A204.1 (cell line): ENCODE measurements around the gene TRIM59.
A peak's percentile ranks its signal among the peaks of the same experiment; 100 is the strongest.

ENCODE experiments used
- FAIRE-seq: peaks from 2 replicates; lab custom pipeline; 2012; peaks lifted over from hg19 to GRCh38; lab: Jason Lieb, UNC

TRIM59 gene, protein sequence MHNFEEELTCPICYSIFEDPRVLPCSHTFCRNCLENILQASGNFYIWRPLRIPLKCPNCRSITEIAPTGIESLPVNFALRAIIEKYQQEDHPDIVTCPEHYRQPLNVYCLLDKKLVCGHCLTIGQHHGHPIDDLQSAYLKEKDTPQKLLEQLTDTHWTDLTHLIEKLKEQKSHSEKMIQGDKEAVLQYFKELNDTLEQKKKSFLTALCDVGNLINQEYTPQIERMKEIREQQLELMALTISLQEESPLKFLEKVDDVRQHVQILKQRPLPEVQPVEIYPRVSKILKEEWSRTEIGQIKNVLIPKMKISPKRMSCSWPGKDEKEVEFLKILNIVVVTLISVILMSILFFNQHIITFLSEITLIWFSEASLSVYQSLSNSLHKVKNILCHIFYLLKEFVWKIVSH

DNA sequence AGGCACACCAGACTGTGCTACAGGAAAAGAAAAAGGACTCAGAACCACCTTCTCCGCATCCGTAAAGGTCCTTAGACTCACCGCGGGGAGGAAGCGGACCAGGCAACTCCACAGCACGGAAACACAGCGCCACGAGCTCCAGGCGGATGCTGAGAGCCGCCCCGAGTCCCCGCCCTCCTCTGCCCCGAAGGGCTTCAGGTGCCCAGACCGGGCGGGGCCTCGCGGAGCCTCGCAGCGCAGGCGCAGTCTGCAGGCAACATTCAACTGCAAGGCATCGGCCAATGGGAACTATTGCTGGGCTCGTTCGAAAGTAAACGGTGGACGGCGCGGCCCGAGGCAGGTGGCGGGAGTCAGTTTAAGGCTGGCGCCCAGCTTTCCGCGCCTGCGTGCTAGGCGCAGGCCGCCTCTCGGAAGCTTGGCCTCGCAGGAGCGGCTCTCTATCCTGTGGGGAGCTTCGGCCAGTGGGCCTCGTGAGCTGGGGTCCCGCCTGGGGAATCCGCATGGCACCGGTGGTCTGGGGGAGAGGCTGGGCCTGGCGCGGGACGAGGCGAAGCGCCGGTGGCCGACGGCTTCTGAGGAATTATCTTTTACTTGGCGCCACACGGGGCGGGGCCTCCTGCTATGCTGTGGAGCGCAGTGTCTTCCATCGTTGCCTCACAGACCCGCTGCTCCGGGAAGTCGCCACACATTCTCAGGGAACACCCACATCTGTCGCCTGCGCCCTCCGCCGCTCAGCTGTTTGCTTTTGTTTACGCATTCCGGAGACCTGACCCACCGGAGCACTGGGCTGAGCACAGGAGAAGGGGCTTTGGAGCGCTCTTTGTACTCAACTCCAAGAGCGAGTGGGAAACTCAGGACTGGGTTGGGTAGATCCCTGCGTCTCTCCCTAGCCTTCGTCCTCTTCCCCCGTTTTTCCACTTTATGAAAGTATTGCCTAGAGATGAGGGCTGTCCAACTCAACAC, at the start of gene TRIM59:
Gene TRIM59 (minus strand): TSS at position 151 of the 963 bp plus-strand sequence. CDS start 10,603 bp downstream, outside the sequence.
- FAIRE-seq, result peak; percentile 58

DNA sequence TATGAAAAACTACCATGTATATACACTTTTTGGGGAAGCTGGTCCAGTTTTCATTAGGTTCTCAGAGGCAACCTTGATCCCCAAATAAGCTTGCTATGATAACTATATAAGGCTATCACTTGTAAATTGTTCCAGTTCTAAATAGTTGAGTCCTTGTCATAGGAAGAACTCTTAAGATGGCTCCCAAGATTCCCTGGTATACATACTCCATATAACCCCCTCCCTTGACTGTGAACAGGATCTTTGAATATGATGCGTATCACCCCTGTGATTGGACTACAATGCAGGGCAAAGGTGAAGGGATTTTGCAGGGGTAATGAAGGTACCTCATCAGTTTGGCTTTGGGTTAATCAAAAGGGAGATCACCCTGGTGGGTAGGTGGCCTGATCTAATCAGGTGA, 48.6 kb upstream of the TRIM59 start:
- no peak for FAIRE-seq

- FAIRE-seq, result no peak
Measured at GRCh38 chr3:160490166-160490565, 40.6 kb upstream of the TRIM59 start.

GRCh38 chr3:160486459-160486869, 36.9 kb upstream of the TRIM59 start:
- FAIRE-seq, result peak; percentile 99

DNA sequence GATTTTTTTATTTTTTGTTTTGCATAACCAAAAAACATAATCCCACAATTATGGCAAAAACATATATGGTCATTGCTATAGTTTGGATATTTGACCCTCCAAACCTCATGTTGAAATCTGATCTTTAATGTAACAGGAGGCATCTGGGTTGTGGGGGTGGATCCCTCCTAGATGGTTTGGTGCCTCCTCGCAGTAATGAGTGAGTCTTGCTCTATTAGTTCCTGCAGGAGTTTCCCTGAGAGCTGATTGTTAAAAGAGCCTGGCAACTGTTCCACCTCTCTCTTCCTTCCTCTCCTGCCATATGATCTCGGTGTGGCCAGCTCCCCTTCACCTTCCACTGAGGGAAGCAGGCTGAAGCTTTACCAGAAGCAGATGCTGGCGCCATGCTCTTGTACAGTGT, 33.2 kb upstream of the TRIM59 start:
- no peak for FAIRE-seq

- no peak for FAIRE-seq
Measured at GRCh38 chr3:160481856-160482255, 32.3 kb upstream of the TRIM59 start.

DNA sequence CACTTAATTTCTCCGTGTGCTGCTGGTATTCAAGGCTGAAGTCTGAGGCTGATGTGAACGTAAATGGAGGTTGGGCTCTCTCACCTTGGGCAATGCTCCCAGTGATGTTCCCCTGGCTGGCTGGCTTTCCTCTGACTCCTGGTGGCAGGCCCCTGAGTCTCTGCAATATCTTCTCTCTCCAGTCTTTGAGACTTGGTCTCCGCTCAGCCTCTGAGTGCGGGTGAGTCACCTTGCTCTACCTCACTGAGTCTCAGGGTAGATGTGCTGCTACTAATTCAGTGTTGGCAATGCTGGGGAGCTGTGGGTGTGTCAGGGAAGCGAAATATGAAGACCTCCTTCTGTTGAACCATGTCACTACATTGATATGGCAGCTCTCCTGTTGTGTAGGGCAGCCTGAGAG, 31.3 kb upstream of the TRIM59 start:
- FAIRE-seq, result no peak

DNA sequence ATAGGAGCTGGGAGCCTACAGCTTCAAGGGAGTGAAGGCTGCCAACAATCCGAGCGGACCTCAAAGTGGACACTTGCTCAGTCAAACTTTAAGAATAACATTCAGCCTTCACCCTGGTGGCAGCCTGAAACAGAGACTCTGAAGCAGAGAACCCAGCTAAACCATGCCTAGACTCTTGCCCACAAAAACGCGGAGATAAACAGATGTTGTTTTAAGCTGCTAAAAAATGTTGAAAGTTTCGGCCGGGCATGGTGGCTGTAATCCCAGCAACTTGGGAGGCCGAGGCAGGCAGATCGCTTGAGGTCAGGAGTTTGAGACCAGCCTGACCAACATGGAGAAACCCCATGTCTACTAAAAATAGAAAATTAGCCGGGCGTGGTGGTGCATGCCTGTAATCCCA, 29.8 kb upstream of the TRIM59 start:
- FAIRE-seq, result no peak

DNA sequence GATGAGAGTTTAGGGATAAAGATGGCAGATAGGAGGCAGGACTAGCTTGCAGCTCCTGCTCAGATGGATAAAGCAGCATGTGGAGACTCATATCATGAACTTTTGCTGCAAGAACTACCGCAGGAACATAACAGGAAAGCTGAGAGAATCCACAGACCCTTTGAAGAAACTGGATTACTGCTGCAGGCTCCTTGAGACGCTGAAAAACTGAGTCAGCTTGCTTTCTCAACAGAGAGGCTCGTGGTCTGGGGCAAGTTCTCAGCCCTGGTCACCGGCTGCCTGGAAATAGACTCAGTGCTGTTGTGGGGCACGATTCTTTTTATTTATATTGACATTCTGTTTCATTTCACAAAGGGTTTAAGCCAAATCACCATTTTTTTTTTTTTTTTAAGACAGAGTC, 28.8 kb upstream of the TRIM59 start:
- FAIRE-seq, result no peak

- FAIRE-seq, result no peak
Measured at GRCh38 chr3:160477750-160478149, 28.2 kb upstream of the TRIM59 start.

- no peak for FAIRE-seq
Measured at GRCh38 chr3:160475884-160476283, 26.3 kb upstream of the TRIM59 start.

- FAIRE-seq, result no peak
Measured at GRCh38 chr3:160475153-160475552, 25.6 kb upstream of the TRIM59 start.

GRCh38 chr3:160474416-160474838, 24.8 kb upstream of the TRIM59 start:
- no peak for FAIRE-seq

- FAIRE-seq, result no peak
Measured at GRCh38 chr3:160473978-160474377, 24.4 kb upstream of the TRIM59 start.

- FAIRE-seq, result no peak
Measured at GRCh38 chr3:160473221-160473620, 23.6 kb upstream of the TRIM59 start.

GRCh38 chr3:160472344-160472743, 22.8 kb upstream of the TRIM59 start:
- no peak for FAIRE-seq

GRCh38 chr3:160471892-160472291, 22.3 kb upstream of the TRIM59 start:
- FAIRE-seq, result no peak

- FAIRE-seq, result no peak
Measured at GRCh38 chr3:160470181-160470580, 20.6 kb upstream of the TRIM59 start.

GRCh38 chr3:160464971-160465370, 15.4 kb upstream of the TRIM59 start:
- no peak for FAIRE-seq

- FAIRE-seq, result no peak
Measured at GRCh38 chr3:160464321-160464720, 14.7 kb upstream of the TRIM59 start.

DNA sequence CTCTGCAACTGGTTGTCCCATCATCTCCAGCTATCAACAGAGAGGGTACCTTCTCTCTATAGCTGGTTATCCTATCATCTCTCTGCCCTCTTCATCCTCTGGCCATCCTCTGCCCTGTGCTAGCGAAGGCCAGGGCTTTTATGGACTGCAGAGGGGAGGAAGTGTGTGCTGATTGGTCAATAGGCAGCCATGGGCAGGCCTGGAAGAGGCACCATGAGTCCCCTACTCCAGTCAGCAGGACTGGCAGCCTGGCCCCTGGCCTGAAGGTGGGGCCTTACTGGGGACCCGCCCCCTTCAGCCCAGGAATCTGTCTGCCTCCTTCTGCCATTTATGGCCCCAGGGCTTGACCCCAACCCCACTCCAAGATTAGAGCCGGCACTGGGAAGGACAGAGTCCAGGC, 10.4 kb upstream of the TRIM59 start:
- no peak for FAIRE-seq

- FAIRE-seq, result no peak
Measured at GRCh38 chr3:160459450-160459970, 9.9 kb upstream of the TRIM59 start.

DNA sequence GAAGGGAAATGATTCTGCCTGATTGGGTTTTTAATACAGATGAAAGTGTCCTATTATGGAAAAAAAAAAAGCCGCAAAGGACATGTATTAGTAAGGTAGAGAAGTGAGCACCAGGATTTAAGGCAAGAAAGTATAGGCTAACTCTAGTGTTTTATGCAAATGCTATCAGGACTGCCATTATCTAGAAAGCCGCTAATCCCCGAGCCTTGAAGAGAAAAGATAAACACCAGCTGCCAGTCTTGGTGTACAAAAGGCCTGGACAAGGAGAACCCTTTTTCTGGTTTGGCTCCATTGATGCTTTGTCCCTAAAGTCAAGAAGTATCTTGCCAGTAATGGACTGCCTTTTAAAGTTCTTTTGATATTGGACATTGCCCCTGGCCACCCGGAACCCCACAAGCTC, 8.6 kb upstream of the TRIM59 start:
- no peak for FAIRE-seq
